GM23338 (cell line): ENCODE measurements around the gene ATP8B2. TPM values are rescaled to one million over a fixed set of nuclear protein-coding genes. Genes with fewer than 3 reads are reported as not detected.

Experiments
- ATAC-seq: fragments of 200-7000 bp; cut with Tn5 transposase; 3 replicates; pipeline ENCODE4 v1.9.1; 2020
- DNase-seq: peaks from one replicate; pipeline ENCODE4 v3.0.0-alpha.2; 2015; ENCODE audit warnings: low spot score
- H2AFZ ChIP-seq: fragments of 200-600 bp; sonication (generic); 2 replicates; pipeline ENCODE4 v1.8.0; 2016; ENCODE audit warnings: antibody characterized with exemption, mild to moderate bottlenecking, moderate library complexity
- H3F3A ChIP-seq: fragments of 200-600 bp; sonication (generic); replicated peaks from 2 replicates; pipeline ENCODE4 v1.8.0; 2017; ENCODE audit warnings: antibody characterized with exemption, mixed run types, low read depth
- H3K27ac ChIP-seq: fragments of 200-600 bp; sonication (generic); 2 replicates; pipeline ENCODE4 v1.6.1; 2016; ENCODE audit warnings: low read depth
- H3K27me3 ChIP-seq: fragments of 200-600 bp; sonication (generic); 2 replicates; pipeline ENCODE4 v1.8.0; 2016; ENCODE audit warnings: mild to moderate bottlenecking, mixed run types, moderate library complexity; ENCODE audit not compliant: insufficient read depth
- H3K36me3 ChIP-seq: fragments of 200-600 bp; sonication (generic); 2 replicates; pipeline ENCODE4 v1.8.0; 2016; ENCODE audit warnings: mild to moderate bottlenecking; ENCODE audit not compliant: insufficient read depth
- H3K4me1 ChIP-seq: fragments of 200-600 bp; sonication (generic); 2 replicates; pipeline ENCODE4 v1.8.0; 2016; ENCODE audit warnings: mild to moderate bottlenecking, moderate library complexity; ENCODE audit not compliant: insufficient read depth
- H3K4me2 ChIP-seq: fragments of 200-600 bp; sonication (generic); 2 replicates; pipeline ENCODE4 v1.7.1; 2017; ENCODE audit warnings: mixed run types
- H3K4me3 ChIP-seq: fragments of 200-600 bp; sonication (generic); 2 replicates; pipeline ENCODE4 v1.6.1; 2016; ENCODE audit warnings: mixed run types
- H3K79me2 ChIP-seq: fragments of 200-600 bp; sonication (generic); replicated peaks from 2 replicates; pipeline ENCODE4 v1.8.0; 2017; ENCODE audit warnings: mild to moderate bottlenecking; ENCODE audit not compliant: insufficient read depth
- H3K9me2 ChIP-seq: fragments of 200-600 bp; sonication (generic); 2 replicates; pipeline ENCODE4 v1.8.0; 2017; ENCODE audit not compliant: insufficient read depth
- H4K20me1 ChIP-seq: fragments of 200-600 bp; sonication (generic); replicated peaks from 2 replicates; pipeline ENCODE4 v1.8.0; 2017; ENCODE audit warnings: mild to moderate bottlenecking; ENCODE audit not compliant: insufficient read depth
- H3K27ac Mint-ChIP-seq: 2 replicates; pipeline ENCODE4 v1.8.0; 2020; ENCODE audit warnings: inconsistent platforms, mild to moderate bottlenecking, moderate library complexity, mixed read lengths
- H3K27me3 Mint-ChIP-seq: 3 replicates; pipeline ENCODE4 v1.8.0; 2022; ENCODE audit warnings: low read depth, mild to moderate bottlenecking, moderate library complexity, mixed read lengths, inconsistent platforms; ENCODE audit not compliant: insufficient read depth, poor library complexity
- H3K36me3 Mint-ChIP-seq: 3 replicates; pipeline ENCODE4 v1.8.0; 2021; ENCODE audit warnings: low read depth, mild to moderate bottlenecking, inconsistent platforms, moderate library complexity, mixed read lengths
- H3K4me1 Mint-ChIP-seq: 3 replicates; pipeline ENCODE4 v1.8.0; 2020; ENCODE audit warnings: mild to moderate bottlenecking, inconsistent platforms, mixed read lengths
- H3K4me3 Mint-ChIP-seq: 3 replicates; pipeline ENCODE4 v1.8.0; 2021; ENCODE audit warnings: moderate library complexity, mild to moderate bottlenecking, inconsistent platforms, mixed read lengths
- H3K9me3 Mint-ChIP-seq: 3 replicates; pipeline ENCODE4 v1.8.0; 2020; ENCODE audit warnings: moderate library complexity, mild to moderate bottlenecking, inconsistent platforms, mixed read lengths
- CREB1 ChIP-seq: fragments of 250-450 bp; sonication (Bioruptor Pico); IDR thresholded peaks from 2 replicates; pipeline ENCODE4 v1.5.0; 2020; ENCODE audit warnings: low read depth, mild to moderate bottlenecking, moderate library complexity
- CTCF ChIP-seq, 2 experiments: fragments of 200-600 bp in 1 of 2; sonication (generic) in 1 of 2; conservative IDR thresholded peaks; 2 replicates each; pipeline versions ENCODE4 v1.5.1 to v1.6.1; 2016 to 2017; ENCODE audit warnings: antibody characterized with exemption in 2 of 2, low read depth in 2 of 2, mild to moderate bottlenecking in 2 of 2, moderate library complexity in 1 of 2
- EZH2phosphoT487 ChIP-seq: fragments of 200-600 bp; sonication (generic); IDR thresholded peaks from one replicate; pipeline ENCODE4 v1.8.1; 2018; ENCODE audit warnings: antibody characterized with exemption; ENCODE audit not compliant: unreplicated experiment
- REST ChIP-seq: IDR thresholded peaks from one replicate; pipeline ENCODE4 v1.6.1; 2018; ENCODE audit warnings: antibody characterized with exemption; ENCODE audit not compliant: unreplicated experiment
- ZNF114 ChIP-seq: fragments of 250-450 bp; sonication (Bioruptor Pico); IDR thresholded peaks from 2 replicates; pipeline ENCODE4 v1.5.0; 2020; ENCODE audit warnings: mild to moderate bottlenecking, moderate library complexity
- ZNF331 ChIP-seq: fragments of 250-450 bp; sonication (Bioruptor Pico); IDR thresholded peaks from 2 replicates; pipeline ENCODE4 v1.5.0; 2020; ENCODE audit warnings: low read depth, mild to moderate bottlenecking, moderate library complexity
- ZNF462 ChIP-seq: fragments of 250-450 bp; sonication (Bioruptor Pico); IDR thresholded peaks from 2 replicates; pipeline ENCODE4 v1.5.0; 2020; ENCODE audit warnings: mild to moderate bottlenecking, moderate library complexity
- polyA plus RNA-seq: library from polyadenylated mRNA; unstranded; fragments of >200 nt; fragmentation: Nextera tagmentation; extraction: Ambion mirVana; gene quantifications from 2 replicates; pipeline ENCODE4 v1.2.1, GENCODE V29; 2016
- total RNA-seq: library from RNA; depleted of rRNA; stranded (reverse); fragments of >200 nt; shearing (Covaris generic); gene quantifications from 2 replicates; pipeline ENCODE4 v1.2.3, GENCODE V29; 2014

Gene ATP8B2
- total and polyA plus RNA-seq, 2 experiments from 2014 or later: 11.0 to 112 TPM

GRCh38 chr1:154301582-154301981 lies 23.7 kb upstream of the ATP8B2 start:
- ATAC-seq (no peak), DNase-seq (no peak)
- Histone ChIP-seq H2AFZ (no peak overlapping the region), H3K4me1 (no peaks in the 10 kb centered on the region), H3F3A (no peaks in the 10 kb centered on the region), H3K36me3 (no peaks in the 10 kb centered on the region), H4K20me1 (no peaks in the 10 kb centered on the region), H3K27ac (no peak overlapping the region), H3K27me3 (no peaks in the 10 kb centered on the region), H3K9me2 (no peaks in the 10 kb centered on the region), H3K4me3 (no peak overlapping the region), H3K79me2 (no peaks in the 10 kb centered on the region), H3K4me2 (no peak overlapping the region)
- H3K36me3 Mint-ChIP-seq: no peaks in the 10 kb centered on the region
- H3K4me3 Mint-ChIP-seq: no peak overlapping the region
- no peak for TF ChIP-seq ZNF114
- no peak for TF ChIP-seq EZH2phosphoT487
- TF ChIP-seq REST: no peak
- TF ChIP-seq CREB1 (CRISPR knock-in tag): no peak
- TF ChIP-seq ZNF331 (CRISPR knock-in tag): no peak
- no peak for TF ChIP-seq CTCF (conservative IDR thresholded peaks at IDR 0.05; ENCODE audit: low read depth in 2 of 2)
- no peak for TF ChIP-seq ZNF462 (CRISPR knock-in tag)
- no peak overlapping the region for H3K27ac Mint-ChIP-seq
- no peaks in the 10 kb centered on the region for H3K4me1 Mint-ChIP-seq
- peaks cover 6% of the 10 kb centered on the region; the same call in 1 of the 3 replicates for H3K9me3 Mint-ChIP-seq
- H3K27me3 Mint-ChIP-seq: peaks cover 5% of the 10 kb centered on the region
